GM12878 (cell line): Measurements from ENCODE around the gene SLC2A1. TPM values are rescaled to one million over a fixed set of nuclear protein-coding genes. Genes with fewer than 3 reads are reported as not detected.
A peak's percentile ranks its signal among the peaks of the same experiment; 100 is the strongest.

Experiments
- ATAC-seq: fragments of 200-7000 bp; cut with Tn5 transposase; 3 replicates; pipeline ENCODE4 v1.9.1; 2020; ENCODE audit warnings: mild to moderate bottlenecking, moderate library complexity
- BruUV-seq: library from RNA; stranded (reverse); fragments of 400-500 nt; replicated peaks from 2 replicates; lab custom pipeline; 2021; lab: Mats Ljungman, UMichigan
- CTCF ChIA-PET: fragments of 300-600 bp; sonication (Branson Sonifier 250); formaldehyde crosslinking; extraction: SDS; loops from one replicate; lab custom pipeline; 2021; ENCODE audit warnings: inconsistent platforms; lab: Yijun Ruan, JAX
- POLR2A ChIA-PET: fragments of 350-600 bp; formaldehyde crosslinking; extraction: SDS; loops from one replicate; lab custom pipeline; 2021; ENCODE audit warnings: inconsistent platforms; lab: Charles Lee
- RAD21 ChIA-PET: fragments of 300-600 bp; sonication (Branson Sonifier 250); formaldehyde crosslinking; loops from one replicate; lab custom pipeline; 2023; ENCODE audit warnings: antibody characterized with exemption; ENCODE audit not compliant: unreplicated experiment; lab: Charles Lee
- SMC1A ChIA-PET: fragments of 300-600 bp; sonication (Branson Sonifier 250); formaldehyde crosslinking; loops from one replicate; lab custom pipeline; 2023; ENCODE audit not compliant: unreplicated experiment, uncharacterized antibody; lab: Charles Lee
- DNase-seq: peaks from one replicate; pipeline ENCODE4 v3.0.0-alpha.2; 2011; ENCODE audit warnings: low read depth, low spot score
- FAIRE-seq: peaks from 3 replicates; lab custom pipeline; 2011; peaks lifted over from hg19 to GRCh38; lab: Jason Lieb, UNC
- H2AFZ ChIP-seq: 2 replicates; pipeline ENCODE4 v1.6.0; 2011; ENCODE audit warnings: low read depth, low read length, control low read depth; ENCODE audit not compliant: control insufficient read depth
- H3K27ac ChIP-seq: 2 replicates; pipeline ENCODE4 v1.5.1; 2011; ENCODE audit warnings: control low read depth; ENCODE audit not compliant: control insufficient read depth, insufficient read depth
- H3K27me3 ChIP-seq, 2 experiments: replicated peaks in 1 of 2; 2 replicates each; pipeline versions ENCODE4 v1.6.0 to v1.6.1; 2011; ENCODE audit warnings: low read length in 1 of 2; ENCODE audit not compliant: control insufficient read depth in 2 of 2, insufficient read depth in 2 of 2
- H3K36me3 ChIP-seq, 2 experiments: 2 replicates each; pipeline ENCODE4 v1.5.1; 2011; ENCODE audit warnings: low read length in 1 of 2; ENCODE audit not compliant: control insufficient read depth in 2 of 2, insufficient read depth in 2 of 2
- H3K4me1 ChIP-seq: 2 replicates; pipeline ENCODE4 v1.6.1; 2011; ENCODE audit warnings: mild to moderate bottlenecking, low read length, moderate library complexity, mixed read lengths; ENCODE audit not compliant: control insufficient read depth, insufficient read depth
- H3K4me2 ChIP-seq: 2 replicates; pipeline ENCODE4 v1.6.0; 2011; ENCODE audit warnings: control low read depth; ENCODE audit not compliant: control insufficient read depth, insufficient read depth
- H3K4me3 ChIP-seq: fragments of 200-600 bp; sonication (generic); 2 replicates; pipeline ENCODE4 v1.5.1; 2016
- H3K79me2 ChIP-seq: 2 replicates; pipeline ENCODE4 v1.6.0; 2011; ENCODE audit warnings: low read length; ENCODE audit not compliant: control insufficient read depth, insufficient read depth
- H3K9ac ChIP-seq: 2 replicates; pipeline ENCODE4 v1.8.0; 2011; ENCODE audit warnings: low read length, control low read depth, mixed read lengths; ENCODE audit not compliant: control insufficient read depth, insufficient read depth
- H3K9me3 ChIP-seq: replicated peaks from 3 replicates; pipeline ENCODE4 v1.5.1; 2011; ENCODE audit warnings: mild to moderate bottlenecking, low read length; ENCODE audit not compliant: control insufficient read depth, insufficient read depth
- H4K20me1 ChIP-seq: 2 replicates; pipeline ENCODE4 v1.6.0; 2011; ENCODE audit not compliant: control insufficient read depth, insufficient read depth
- ELK1 ChIP-seq: IDR thresholded peaks from 2 replicates; pipeline ENCODE4 v1.6.1; 2012; ENCODE audit warnings: low read depth, low read length, improper control_type of control experiment
- GABPA ChIP-seq: IDR thresholded peaks from 2 replicates; pipeline ENCODE4 v1.6.1; 2014; ENCODE audit warnings: antibody characterized with exemption, low read depth, mild to moderate bottlenecking, inconsistent platforms
- IKZF2 ChIP-seq, 2 experiments: fragments of 450-650 bp; IDR thresholded peaks; 2 replicates each; pipeline ENCODE4 v1.6.1; 2017; ENCODE audit warnings: mild to moderate bottlenecking in 2 of 2, moderate library complexity in 2 of 2
- PBX3 ChIP-seq: IDR thresholded peaks from 2 replicates; pipeline ENCODE4 v1.6.1; 2011; ENCODE audit warnings: mild to moderate bottlenecking, low read depth, low read length, moderate library complexity; ENCODE audit not compliant: insufficient replicate concordance
- RUNX3 ChIP-seq: IDR thresholded peaks from 2 replicates; pipeline ENCODE4 v1.6.1; 2012; ENCODE audit warnings: low read length, inconsistent platforms
- SREBF2 ChIP-seq: IDR thresholded peaks from 2 replicates; pipeline ENCODE4 v1.6.1; 2012; ENCODE audit warnings: mild to moderate bottlenecking, low read length
- SUZ12 ChIP-seq: fragments of 200-600 bp; sonication (generic); IDR thresholded peaks from one replicate; pipeline ENCODE4 v1.6.1; 2018; ENCODE audit warnings: antibody characterized with exemption, mild to moderate bottlenecking; ENCODE audit not compliant: unreplicated experiment
- ZNF687 ChIP-seq: fragments of 450-650 bp; IDR thresholded peaks from 2 replicates; pipeline ENCODE4 v1.6.1; 2017; ENCODE audit warnings: mild to moderate bottlenecking, moderate library complexity
- WGBS: methylation state at CpG from one replicate; pipeline ENCODE4 v1.1.6; 2016; ENCODE audit warnings: low lambda C conversion rate; ENCODE audit not compliant: insufficient replicate concordance, insufficient coverage; ENCODE audit errors: missing lambda C conversion rate; 5-methylcytosine and 5-hydroxymethylcytosine counted together
- in situ Hi-C: fragments of 300-500 bp; cut with MboI; formaldehyde crosslinking; loops from 9 replicates; pipeline ENCODE4 v1.14.3; 2018; ENCODE audit warnings: mixed read lengths
- intact Hi-C: fragments of 100-400 bp; cut with micrococcal nuclease; formaldehyde crosslinking; loops from one replicate; pipeline ENCODE4 v1.14.2; 2022; ENCODE audit not compliant: unreplicated experiment
- polyA plus RNA-seq, 11 experiments: library from polyadenylated mRNA; depleted of rRNA in 4 of 11; unstranded in 6 of 11; stranded (reverse) in 5 of 11; fragments of >200 nt; fragmentation: Nextera tagmentation in 4 of 11; fragmentation: Illumina TruSeq in 1 of 11; extraction: Ambion mirVana in 4 of 11; extraction: Trizol in 1 of 11; gene quantifications; 1 replicate in 1 of 11; 2 replicates in 10 of 11; pipeline versions ENCODE4 v1.2.1 to v1.2.3, GENCODE V29; 2011 to 2016; ENCODE audit warnings: inconsistent platforms in 2 of 11, missing spikeins in 2 of 11, low read depth in 1 of 11
- total RNA-seq, 4 experiments: library from RNA; depleted of rRNA in 3 of 4; stranded (reverse); fragments of >200 nt in 3 of 4; fragmentation: Illumina TruSeq in 1 of 4; extraction: Trizol in 1 of 4; gene quantifications; 2 replicates each; pipeline versions ENCODE4 v1.2.1 to v1.2.3, GENCODE V29; 2013 to 2021
- TF ChIP-seq, protein P1 (sequence below): fragments of 450-650 bp; IDR thresholded peaks from 2 replicates; pipeline ENCODE4 v1.6.1; 2016; ENCODE audit warnings: mild to moderate bottlenecking, moderate library complexity, borderline replicate concordance

The SLC2A1 gene
- total and polyA plus RNA-seq, 10 of the 15 experiments (the other 5 are each of a cell fraction or from before 2014, with no cell fraction given): 5.7 to 66.0 (median 44.2) TPM

- TF ChIP-seq SUZ12: no peak
- no peak for TF ChIP-seq PBX3
Measured at GRCh38 chr1:42952303-42953001, 6.2 kb downstream of the SLC2A1 start (continued).

- H3K79me2 ChIP-seq: peaks cover 93% of the 10 kb centered on the region
- WGBS: 38% methylated on average over 1 of the region's 1 CpG
- H3K9ac ChIP-seq: peak overlapping the region; percentile 12; the same call in 1 of the 2 replicates
- BruUV-seq: no TSS peak
- peaks cover 36% of the 10 kb centered on the region for H4K20me1 ChIP-seq
- peaks cover 66% of the 10 kb centered on the region for H3K4me1 ChIP-seq
- ChIA-PET RAD21 (interaction anchor here (1.2 to 3.2 kb wide), 7 partner anchors 14 to 185 kb away, joined by 4 to 21 read pairs (median 11); partner anchors contain the start of gene P3H1), POLR2A (interaction anchor here (1.1 to 3.1 kb wide), 3 partner anchors 8 to 268 kb away, joined by 3 to 22 read pairs (median 4); no protein-coding TSS in a partner anchor), CTCF (interaction anchor here (1.3 to 9.3 kb wide), 4 partner anchors 16 to 121 kb away, joined by 3 to 57 read pairs (median 8); no protein-coding TSS in a partner anchor), SMC1A (interaction anchor here (2.4 to 6.7 kb wide), 5 partner anchors 10 to 122 kb away, joined by 8 to 71 read pairs (median 44); no protein-coding TSS in a partner anchor)
- H3K4me3 ChIP-seq: peak overlapping the region; percentile 88; the same call in 1 of the 2 replicates
- intact Hi-C loops (no loop called here), in situ Hi-C loops (loop anchor here (10.0 kb wide), 1 partner anchor 883 kb away; no protein-coding TSS in a partner anchor)
- ATAC-seq (peak; percentile 45), FAIRE-seq (no peak), DNase-seq (no peak)
- peak overlapping the region; percentile 62 for H3K27ac ChIP-seq
- H3K27me3 ChIP-seq: no peaks in the 10 kb centered on the region
- H2AFZ ChIP-seq: no peak overlapping the region
- no peaks in the 10 kb centered on the region for H3K9me3 ChIP-seq
- H3K4me2 ChIP-seq: peak overlapping the region; percentile 87
- peaks cover 15 to 37% of the 10 kb centered on the region in 2 experiments for H3K36me3 ChIP-seq
- TF ChIP-seq, protein P1, sequence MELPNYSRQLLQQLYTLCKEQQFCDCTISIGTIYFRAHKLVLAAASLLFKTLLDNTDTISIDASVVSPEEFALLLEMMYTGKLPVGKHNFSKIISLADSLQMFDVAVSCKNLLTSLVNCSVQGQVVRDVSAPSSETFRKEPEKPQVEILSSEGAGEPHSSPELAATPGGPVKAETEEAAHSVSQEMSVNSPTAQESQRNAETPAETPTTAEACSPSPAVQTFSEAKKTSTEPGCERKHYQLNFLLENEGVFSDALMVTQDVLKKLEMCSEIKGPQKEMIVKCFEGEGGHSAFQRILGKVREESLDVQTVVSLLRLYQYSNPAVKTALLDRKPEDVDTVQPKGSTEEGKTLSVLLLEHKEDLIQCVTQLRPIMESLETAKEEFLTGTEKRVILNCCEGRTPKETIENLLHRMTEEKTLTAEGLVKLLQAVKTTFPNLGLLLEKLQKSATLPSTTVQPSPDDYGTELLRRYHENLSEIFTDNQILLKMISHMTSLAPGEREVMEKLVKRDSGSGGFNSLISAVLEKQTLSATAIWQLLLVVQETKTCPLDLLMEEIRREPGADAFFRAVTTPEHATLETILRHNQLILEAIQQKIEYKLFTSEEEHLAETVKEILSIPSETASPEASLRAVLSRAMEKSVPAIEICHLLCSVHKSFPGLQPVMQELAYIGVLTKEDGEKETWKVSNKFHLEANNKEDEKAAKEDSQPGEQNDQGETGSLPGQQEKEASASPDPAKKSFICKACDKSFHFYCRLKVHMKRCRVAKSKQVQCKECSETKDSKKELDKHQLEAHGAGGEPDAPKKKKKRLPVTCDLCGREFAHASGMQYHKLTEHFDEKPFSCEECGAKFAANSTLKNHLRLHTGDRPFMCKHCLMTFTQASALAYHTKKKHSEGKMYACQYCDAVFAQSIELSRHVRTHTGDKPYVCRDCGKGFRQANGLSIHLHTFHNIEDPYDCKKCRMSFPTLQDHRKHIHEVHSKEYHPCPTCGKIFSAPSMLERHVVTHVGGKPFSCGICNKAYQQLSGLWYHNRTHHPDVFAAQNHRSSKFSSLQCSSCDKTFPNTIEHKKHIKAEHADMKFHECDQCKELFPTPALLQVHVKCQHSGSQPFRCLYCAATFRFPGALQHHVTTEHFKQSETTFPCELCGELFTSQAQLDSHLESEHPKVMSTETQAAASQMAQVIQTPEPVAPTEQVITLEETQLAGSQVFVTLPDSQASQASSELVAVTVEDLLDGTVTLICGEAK: peak; percentile 56; the same call in 1 of the 2 replicates
- TF ChIP-seq RUNX3 (peak; percentile 70), ZNF687 (0 out of 2 replicates have a peak, but pooled peaks have one; percentile 26), ELK1 (no peak), GABPA (no peak), IKZF2 (IDR thresholded peaks at IDR 0.05) (no peak), SREBF2 (no peak)
Measured at GRCh38 chr1:42951588-42951987, 7.1 kb downstream of the SLC2A1 start.
